Panc1 (cell line): Measurements from ENCODE around the gene VSTM5.

Source experiments
- POLR2AphosphoS5 ChIP-seq: IDR thresholded peaks from 2 replicates; pipeline ENCODE4 v1.6.1; 2012; ENCODE audit warnings: mild to moderate bottlenecking, low read depth, low read length, moderate library complexity
- SIN3A ChIP-seq: IDR thresholded peaks from 2 replicates; pipeline ENCODE4 v1.6.1; 2012; ENCODE audit warnings: low read depth, mild to moderate bottlenecking, low read length, moderate library complexity, borderline replicate concordance; ENCODE audit not compliant: insufficient read depth
- TF ChIP-seq, protein P1 (sequence below): fragments of 450-650 bp; IDR thresholded peaks from 2 replicates; pipeline ENCODE4 v1.5.1; 2017; ENCODE audit warnings: mild to moderate bottlenecking
- TF ChIP-seq, protein P2 (sequence below), 2 experiments: IDR thresholded peaks; 2 replicates each; pipeline ENCODE4 v1.6.1; 2011 to 2012; ENCODE audit warnings: low read depth in 2 of 2, control low read depth in 1 of 2, low read length in 1 of 2, mild to moderate bottlenecking in 1 of 2, moderate library complexity in 1 of 2; ENCODE audit not compliant: insufficient read depth in 1 of 2

DNA sequence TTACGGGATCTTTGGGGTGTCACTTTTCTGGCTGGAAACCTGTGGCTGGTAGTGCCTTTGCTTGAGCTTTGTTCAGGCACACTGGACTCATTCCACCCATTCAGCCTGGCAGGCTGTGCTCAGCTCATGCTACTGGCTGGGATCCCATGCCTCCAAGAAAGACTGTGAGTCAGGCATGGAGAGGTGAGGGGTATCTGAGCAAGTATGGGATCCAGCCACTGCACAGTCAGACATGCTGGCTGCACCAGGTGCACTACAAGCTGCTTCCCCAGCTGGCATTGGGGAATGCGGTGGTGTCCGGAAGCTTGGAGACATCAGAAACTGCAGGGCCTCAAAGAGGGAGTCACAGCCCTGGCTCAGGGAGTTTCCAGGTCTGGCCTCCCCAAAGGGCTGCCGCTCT, 78.3 kb downstream of the VSTM5 start:
- TF ChIP-seq POLR2AphosphoS5 = no peak
- TF ChIP-seq, protein P1, sequence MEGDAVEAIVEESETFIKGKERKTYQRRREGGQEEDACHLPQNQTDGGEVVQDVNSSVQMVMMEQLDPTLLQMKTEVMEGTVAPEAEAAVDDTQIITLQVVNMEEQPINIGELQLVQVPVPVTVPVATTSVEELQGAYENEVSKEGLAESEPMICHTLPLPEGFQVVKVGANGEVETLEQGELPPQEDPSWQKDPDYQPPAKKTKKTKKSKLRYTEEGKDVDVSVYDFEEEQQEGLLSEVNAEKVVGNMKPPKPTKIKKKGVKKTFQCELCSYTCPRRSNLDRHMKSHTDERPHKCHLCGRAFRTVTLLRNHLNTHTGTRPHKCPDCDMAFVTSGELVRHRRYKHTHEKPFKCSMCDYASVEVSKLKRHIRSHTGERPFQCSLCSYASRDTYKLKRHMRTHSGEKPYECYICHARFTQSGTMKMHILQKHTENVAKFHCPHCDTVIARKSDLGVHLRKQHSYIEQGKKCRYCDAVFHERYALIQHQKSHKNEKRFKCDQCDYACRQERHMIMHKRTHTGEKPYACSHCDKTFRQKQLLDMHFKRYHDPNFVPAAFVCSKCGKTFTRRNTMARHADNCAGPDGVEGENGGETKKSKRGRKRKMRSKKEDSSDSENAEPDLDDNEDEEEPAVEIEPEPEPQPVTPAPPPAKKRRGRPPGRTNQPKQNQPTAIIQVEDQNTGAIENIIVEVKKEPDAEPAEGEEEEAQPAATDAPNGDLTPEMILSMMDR = no peak
- no peak for TF ChIP-seq SIN3A
- TF ChIP-seq, protein P2, sequence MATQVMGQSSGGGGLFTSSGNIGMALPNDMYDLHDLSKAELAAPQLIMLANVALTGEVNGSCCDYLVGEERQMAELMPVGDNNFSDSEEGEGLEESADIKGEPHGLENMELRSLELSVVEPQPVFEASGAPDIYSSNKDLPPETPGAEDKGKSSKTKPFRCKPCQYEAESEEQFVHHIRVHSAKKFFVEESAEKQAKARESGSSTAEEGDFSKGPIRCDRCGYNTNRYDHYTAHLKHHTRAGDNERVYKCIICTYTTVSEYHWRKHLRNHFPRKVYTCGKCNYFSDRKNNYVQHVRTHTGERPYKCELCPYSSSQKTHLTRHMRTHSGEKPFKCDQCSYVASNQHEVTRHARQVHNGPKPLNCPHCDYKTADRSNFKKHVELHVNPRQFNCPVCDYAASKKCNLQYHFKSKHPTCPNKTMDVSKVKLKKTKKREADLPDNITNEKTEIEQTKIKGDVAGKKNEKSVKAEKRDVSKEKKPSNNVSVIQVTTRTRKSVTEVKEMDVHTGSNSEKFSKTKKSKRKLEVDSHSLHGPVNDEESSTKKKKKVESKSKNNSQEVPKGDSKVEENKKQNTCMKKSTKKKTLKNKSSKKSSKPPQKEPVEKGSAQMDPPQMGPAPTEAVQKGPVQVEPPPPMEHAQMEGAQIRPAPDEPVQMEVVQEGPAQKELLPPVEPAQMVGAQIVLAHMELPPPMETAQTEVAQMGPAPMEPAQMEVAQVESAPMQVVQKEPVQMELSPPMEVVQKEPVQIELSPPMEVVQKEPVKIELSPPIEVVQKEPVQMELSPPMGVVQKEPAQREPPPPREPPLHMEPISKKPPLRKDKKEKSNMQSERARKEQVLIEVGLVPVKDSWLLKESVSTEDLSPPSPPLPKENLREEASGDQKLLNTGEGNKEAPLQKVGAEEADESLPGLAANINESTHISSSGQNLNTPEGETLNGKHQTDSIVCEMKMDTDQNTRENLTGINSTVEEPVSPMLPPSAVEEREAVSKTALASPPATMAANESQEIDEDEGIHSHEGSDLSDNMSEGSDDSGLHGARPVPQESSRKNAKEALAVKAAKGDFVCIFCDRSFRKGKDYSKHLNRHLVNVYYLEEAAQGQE (IDR thresholded peaks at IDR 0.05; ENCODE audit: insufficient read depth in 1 of 2, low read depth in 2 of 2, low read length in 1 of 2) = no peak
